Endothelial cell of umbilical vein (primary cell): ENCODE data around the gene SPDYE6.

ENCODE experiments used
- CTCF ChIP-seq, 2 donors: IDR thresholded peaks; 1 replicate in 1 of 2; 2 replicates in 1 of 2; pipeline ENCODE4 v1.5.1; 2011; ENCODE audit warnings: low read length in 2 of 2, mild to moderate bottlenecking in 2 of 2, moderate library complexity in 2 of 2, control low read depth in 1 of 2, inconsistent platforms in 1 of 2, low read depth in 1 of 2; ENCODE audit not compliant: insufficient read depth in 1 of 2; ENCODE audit errors: extremely low read depth in 1 of 2
- EZH2 ChIP-seq: IDR thresholded peaks from 2 replicates; pipeline ENCODE4 v1.6.1; 2012; ENCODE audit warnings: borderline replicate concordance, low read depth, mild to moderate bottlenecking, moderate library complexity, low read length, inconsistent platforms; ENCODE audit not compliant: severe bottlenecking
- POLR2AphosphoS5 ChIP-seq: IDR thresholded peaks from 2 replicates; pipeline ENCODE4 v1.6.1; 2012; ENCODE audit warnings: low read depth, mild to moderate bottlenecking, control low read depth, low read length, moderate library complexity; ENCODE audit not compliant: insufficient read depth

- TF ChIP-seq EZH2 (no peak), CTCF (IDR thresholded peaks at IDR 0.05; ENCODE audit: extremely low read depth in 1 of 2, insufficient read depth in 1 of 2, low read depth in 1 of 2, low read length in 2 of 2) (no peak), POLR2AphosphoS5 (no peak)
These were observed 38.8 kb downstream of the SPDYE6 start for GRCh38 chr7:102317231-102318059.
